H9 (cell line): Measurements from ENCODE around the gene ATP1A4. TPM values are rescaled to one million over a fixed set of nuclear protein-coding genes. Genes with fewer than 3 reads are reported as not detected.
A peak's percentile ranks its signal among the peaks of the same experiment; 100 is the strongest.

Experiments
- DNase-seq: peaks from one replicate; pipeline ENCODE4 v3.0.0-alpha.2; 2017
- H2AFZ ChIP-seq: one replicate; pipeline ENCODE4 v1.6.1; 2013; ENCODE audit warnings: mild to moderate bottlenecking, low read length, control low read depth, moderate library complexity
- H2AK5ac ChIP-seq: 2 replicates; pipeline ENCODE4 v1.6.1; 2013; ENCODE audit warnings: low read length, control low read depth, mixed read lengths; ENCODE audit not compliant: insufficient read length
- H2BK120ac ChIP-seq: one replicate; pipeline ENCODE4 v1.6.1; 2013; ENCODE audit warnings: low read depth, mild to moderate bottlenecking, low read length, control low read depth, inconsistent platforms; ENCODE audit not compliant: poor library complexity, severe bottlenecking
- H2BK12ac ChIP-seq: 2 replicates; pipeline ENCODE4 v1.6.1; 2013; ENCODE audit warnings: low read length, control low read depth, mixed read lengths, low read depth; ENCODE audit not compliant: insufficient read length
- H2BK15ac ChIP-seq: 2 replicates; pipeline ENCODE4 v1.6.1; 2013; ENCODE audit warnings: low read depth, low read length, control low read depth
- H2BK20ac ChIP-seq: one replicate; pipeline ENCODE4 v1.6.1; 2013; ENCODE audit warnings: low read depth, mild to moderate bottlenecking, low read length, control low read depth, inconsistent platforms; ENCODE audit not compliant: poor library complexity, severe bottlenecking
- H2BK5ac ChIP-seq: 2 replicates; pipeline ENCODE4 v1.6.1; 2013; ENCODE audit warnings: low read length, control low read depth, mixed read lengths; ENCODE audit not compliant: insufficient read length
- H3K14ac ChIP-seq: 2 replicates; pipeline ENCODE4 v1.6.1; 2013; ENCODE audit warnings: low read length, control low read depth; ENCODE audit not compliant: insufficient read depth
- H3K18ac ChIP-seq: 2 replicates; pipeline ENCODE4 v1.6.1; 2013; ENCODE audit warnings: low read depth, mild to moderate bottlenecking, mixed read lengths, low read length, control low read depth; ENCODE audit not compliant: insufficient read length
- H3K23ac ChIP-seq: 2 replicates; pipeline ENCODE4 v1.6.1; 2013; ENCODE audit warnings: low read length, control low read depth, mixed read lengths, low read depth; ENCODE audit not compliant: insufficient read length
- H3K23me2 ChIP-seq: 2 replicates; pipeline ENCODE4 v1.6.1; 2013; ENCODE audit warnings: low read depth, mild to moderate bottlenecking, mixed read lengths, low read length, control low read depth; ENCODE audit not compliant: insufficient read length, poor library complexity, severe bottlenecking
- H3K27ac ChIP-seq: 2 replicates; pipeline ENCODE4 v1.5.1; 2013; ENCODE audit warnings: low read length, control low read depth, mixed read lengths, low read depth; ENCODE audit not compliant: insufficient read length
- H3K27me3 ChIP-seq: 2 replicates; pipeline ENCODE4 v1.6.1; 2013; ENCODE audit warnings: low read length, control low read depth, inconsistent platforms; ENCODE audit not compliant: insufficient read depth
- H3K4ac ChIP-seq: 2 replicates; pipeline ENCODE4 v1.6.1; 2013; ENCODE audit warnings: low read depth, mild to moderate bottlenecking, control low read depth, inconsistent platforms, low read length, moderate library complexity
- H3K4me1 ChIP-seq: 2 replicates; pipeline ENCODE4 v1.6.1; 2013; ENCODE audit warnings: low read length, control low read depth, inconsistent platforms; ENCODE audit not compliant: insufficient read depth
- H3K4me2 ChIP-seq: 2 replicates; pipeline ENCODE4 v1.6.1; 2013; ENCODE audit warnings: low read length, control low read depth, mixed read lengths; ENCODE audit not compliant: insufficient read length, insufficient read depth
- H3K56ac ChIP-seq: 2 replicates; pipeline ENCODE4 v1.6.1; 2013; ENCODE audit warnings: low read depth, mild to moderate bottlenecking, mixed read lengths, low read length, control low read depth; ENCODE audit not compliant: insufficient read length
- H3K79me1 ChIP-seq: 2 replicates; pipeline ENCODE4 v1.6.1; 2013; ENCODE audit warnings: low read depth, mild to moderate bottlenecking, moderate library complexity, low read length, control low read depth, inconsistent platforms; ENCODE audit not compliant: insufficient read depth, poor library complexity, severe bottlenecking
- H3K79me2 ChIP-seq: 2 replicates; pipeline ENCODE4 v1.6.1; 2013; ENCODE audit warnings: low read length, control low read depth, inconsistent platforms; ENCODE audit not compliant: insufficient read depth
- H3K9ac ChIP-seq: 2 replicates; pipeline ENCODE4 v1.6.1; 2013; ENCODE audit warnings: low read length, control low read depth, mixed read lengths; ENCODE audit not compliant: insufficient read length; ENCODE audit errors: extremely low read depth
- H3K9me3 ChIP-seq: one replicate; pipeline ENCODE4 v1.6.1; 2013; ENCODE audit warnings: low read depth, low read length, inconsistent platforms; ENCODE audit not compliant: control insufficient read depth
- H3T11ph ChIP-seq: one replicate; pipeline ENCODE4 v1.6.1; 2013; ENCODE audit warnings: mild to moderate bottlenecking, low read length, control low read depth, inconsistent platforms
- H4K20me1 ChIP-seq: one replicate; pipeline ENCODE4 v1.6.1; 2013; ENCODE audit not compliant: control insufficient read depth, insufficient read length, insufficient read depth
- H4K5ac ChIP-seq: 2 replicates; pipeline ENCODE4 v1.6.1; 2013; ENCODE audit warnings: low read depth, mild to moderate bottlenecking, mixed read lengths, low read length, control low read depth; ENCODE audit not compliant: insufficient read length
- H4K8ac ChIP-seq: replicated peaks from 2 replicates; pipeline ENCODE4 v1.6.1; 2013; ENCODE audit warnings: low read length, control low read depth, mixed read lengths, low read depth; ENCODE audit not compliant: insufficient read length
- H4K91ac ChIP-seq: 2 replicates; pipeline ENCODE4 v1.6.1; 2013; ENCODE audit warnings: low read depth, mild to moderate bottlenecking, moderate library complexity, mixed read lengths, low read length, control low read depth; ENCODE audit not compliant: insufficient read length
- H3K27ac Mint-ChIP-seq, 3 experiments: 2 replicates in 2 of 3; 3 replicates in 1 of 3; pipeline ENCODE4 v1.8.0; 2020 to 2021; ENCODE audit warnings: mixed read lengths in 3 of 3, mild to moderate bottlenecking in 1 of 3, moderate library complexity in 1 of 3
- H3K27me3 Mint-ChIP-seq: 2 replicates; pipeline ENCODE4 v1.8.0; 2021; ENCODE audit warnings: low read depth, mild to moderate bottlenecking, moderate library complexity, mixed read lengths
- H3K36me3 Mint-ChIP-seq, 3 experiments: 2 replicates in 2 of 3; 3 replicates in 1 of 3; pipeline ENCODE4 v1.8.0; 2020 to 2021; ENCODE audit warnings: low read depth in 3 of 3, mixed read lengths in 3 of 3; ENCODE audit not compliant: insufficient read depth in 1 of 3
- H3K4me1 Mint-ChIP-seq, 2 experiments: 2 replicates each; pipeline ENCODE4 v1.8.0; 2020; ENCODE audit warnings: mixed read lengths in 2 of 2
- H3K4me3 Mint-ChIP-seq, 2 experiments: 2 replicates in 1 of 2; 3 replicates in 1 of 2; pipeline ENCODE4 v1.8.0; 2020 to 2021; ENCODE audit warnings: mild to moderate bottlenecking in 2 of 2, mixed read lengths in 2 of 2, moderate library complexity in 1 of 2
- H3K9me3 Mint-ChIP-seq, 2 experiments: 2 replicates in 1 of 2; 3 replicates in 1 of 2; pipeline ENCODE4 v1.8.0; 2020; ENCODE audit warnings: mild to moderate bottlenecking in 2 of 2, mixed read lengths in 2 of 2, moderate library complexity in 1 of 2
- CTCF ChIP-seq: fragments of 200-600 bp; sonication (generic); conservative IDR thresholded peaks from 3 replicates; pipeline ENCODE4 v1.8.0; 2021; ENCODE audit warnings: antibody characterized with exemption, mild to moderate bottlenecking
- WGBS: extraction: QIAGEN DNeasy Blood & Tissue Kit; methylation state at CpG from one replicate; pipeline ENCODE4 v1.1.7; 2013; ENCODE audit warnings: missing lambda C conversion rate, low lambda C conversion rate, mixed read lengths; ENCODE audit not compliant: insufficient read length; ENCODE audit errors: extremely low coverage; 5-methylcytosine and 5-hydroxymethylcytosine counted together
- total RNA-seq: library from RNA; stranded (reverse); gene quantifications from 2 replicates; pipeline ENCODE4 v1.2.1, GENCODE V29; 2021

ATP1A4 gene
- total RNA-seq, 1 experiment from 2014 or later: 0.20 TPM

GRCh38 chr1:160217481-160218051 is 66.2 kb downstream of the ATP1A4 start:
- Histone ChIP-seq H3K27ac (no peak overlapping the region), H4K20me1 (no peaks in the 10 kb centered on the region), H4K5ac (no peak overlapping the region), H2BK5ac (no peak overlapping the region), H3K4me2 (no peak overlapping the region), H4K91ac (no peak overlapping the region), H2AFZ (no peak overlapping the region), H3K79me1 (no peaks in the 10 kb centered on the region), H2BK120ac (no peak overlapping the region), H2BK12ac (no peak overlapping the region), H3K56ac (no peak overlapping the region), H4K8ac (no peak overlapping the region), H3K23me2 (no peaks in the 10 kb centered on the region), H3K9ac (no peak overlapping the region), H3K14ac (no peak overlapping the region), H3K9me3 (no peaks in the 10 kb centered on the region), H2BK20ac (no peak overlapping the region), H3K23ac (no peak overlapping the region), H3K4me1 (no peaks in the 10 kb centered on the region), H3K4ac (no peak overlapping the region), H3T11ph (no peak overlapping the region), H2BK15ac (no peak overlapping the region), H3K79me2 (no peaks in the 10 kb centered on the region), H3K18ac (no peak overlapping the region), H2AK5ac (no peak overlapping the region), H3K27me3 (no peaks in the 10 kb centered on the region)
- no peak for DNase-seq
- H3K27ac Mint-ChIP-seq: peak overlapping the region in 2 of 3 experiments; percentile 10 to 47; a peak in 3 of 7 replicates
- H3K36me3 Mint-ChIP-seq: peaks cover 22 to 89% (median 78%) of the 10 kb centered on the region in 3 experiments
- peaks cover 15 to 17% of the 10 kb centered on the region in 2 experiments for H3K4me1 Mint-ChIP-seq
- WGBS: no CpG with 5 or more reads among the region's 10 CpGs
- TF ChIP-seq CTCF: no peak
- H3K9me3 Mint-ChIP-seq: no peaks in the 10 kb centered on the region; a peak in 1 of 5 replicates
- H3K27me3 Mint-ChIP-seq: no peaks in the 10 kb centered on the region
- no peak overlapping the region for H3K4me3 Mint-ChIP-seq
